LNCaP clone FGC (cell line): ENCODE measurements around the gene PTEN.
"Not testable (repeated sequence)": the region's sequence is repeated elsewhere in the genome, so short reads cannot be mapped to it uniquely, and the experiment has no call there.

Source experiments
- DNase-seq: peaks from one replicate; pipeline ENCODE4 v3.0.0-alpha.2; 2011; ENCODE audit warnings: low read depth
- H3K4me3 ChIP-seq: 2 replicates; pipeline ENCODE4 v1.5.1; 2011; ENCODE audit warnings: mild to moderate bottlenecking, low read depth, low read length, control low read depth
- CTCF ChIP-seq: IDR thresholded peaks from 2 replicates; pipeline ENCODE4 v1.5.1; 2012; ENCODE audit warnings: mild to moderate bottlenecking; ENCODE audit not compliant: control insufficient read depth, insufficient read depth; ENCODE audit errors: extremely low read depth

Gene PTEN

DNA sequence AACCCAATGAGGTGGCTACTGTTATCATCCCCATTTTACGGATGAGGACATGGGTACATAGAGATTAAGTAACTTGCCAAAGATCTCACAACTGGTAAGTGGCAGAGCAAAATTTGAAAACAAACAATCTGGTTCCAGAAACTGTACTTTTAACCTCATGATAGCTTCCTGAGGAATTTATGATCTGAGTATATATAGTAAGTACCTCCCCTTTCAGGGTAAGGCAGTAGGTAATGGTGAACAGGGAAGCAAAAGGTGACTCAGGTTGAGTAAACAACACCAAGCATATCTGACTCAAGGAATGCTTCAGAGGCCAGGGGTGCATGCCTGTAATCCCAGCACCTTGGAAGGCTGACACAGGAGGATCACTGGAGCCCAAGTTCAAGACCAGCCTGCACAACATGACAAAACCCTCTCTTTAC is 21.2 kb upstream of the PTEN start:
- no peak for DNase-seq
- TF ChIP-seq CTCF = no peak

GRCh38 chr10:87842776-87843497 is 20.5 kb upstream of the PTEN start:
- no peak for TF ChIP-seq CTCF
- no peak overlapping the region for H3K4me3 ChIP-seq
- no peak for DNase-seq

More for the DNA sequence above, 21.2 kb upstream of the PTEN start:
- H3K4me3 ChIP-seq = no peak overlapping the region

GRCh38 chr10:87843714-87844113 is 19.7 kb upstream of the PTEN start:
- no peak overlapping the region for H3K4me3 ChIP-seq
- DNase-seq = no peak
- no peak for TF ChIP-seq CTCF

DNA sequence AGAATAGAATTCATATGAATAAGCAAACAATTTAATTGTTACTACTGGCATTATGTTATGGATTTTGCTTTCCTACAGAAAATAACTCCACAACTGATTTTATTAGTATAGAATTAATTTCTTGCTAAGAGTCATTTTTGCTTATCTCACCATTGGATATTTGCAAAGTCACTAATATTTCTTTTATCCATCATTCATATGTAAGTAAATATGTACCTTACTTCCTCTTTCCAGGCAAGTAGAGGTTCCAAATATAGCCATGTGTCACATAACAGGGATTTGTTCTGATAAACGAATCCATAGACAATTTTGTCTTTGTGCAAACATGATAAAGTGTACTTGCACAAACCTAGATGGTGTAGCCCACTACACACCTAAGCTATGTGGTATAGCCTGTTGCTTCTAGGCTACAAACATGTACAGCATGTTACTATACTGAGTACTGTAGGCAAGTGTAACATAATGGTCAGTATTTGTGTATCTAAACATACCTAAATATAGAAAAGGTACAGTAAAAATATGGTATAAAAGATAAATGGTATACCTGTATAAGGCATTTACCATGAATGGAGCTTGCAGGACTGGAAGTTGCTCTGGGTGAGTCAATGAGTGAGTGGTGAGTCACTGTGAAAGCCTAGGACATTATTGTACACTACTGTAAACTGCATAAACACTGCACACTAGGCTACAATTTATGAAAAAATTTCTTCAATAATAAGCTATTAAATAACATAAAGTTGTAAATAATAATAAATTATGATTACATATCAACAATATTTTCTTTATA is 18.4 kb upstream of the PTEN start:
- no peak for DNase-seq
- no peak overlapping the region for H3K4me3 ChIP-seq
- no peak for TF ChIP-seq CTCF

- TF ChIP-seq CTCF = no peak
- DNase-seq = no peak
- H3K4me3 ChIP-seq = no peak overlapping the region
Measured at GRCh38 chr10:87845624-87845998, 17.8 kb upstream of the PTEN start.

- no peak for DNase-seq
- TF ChIP-seq CTCF = no peak
- H3K4me3 ChIP-seq = no peak overlapping the region
Measured at GRCh38 chr10:87846023-87846422, 17.4 kb upstream of the PTEN start.

DNA sequence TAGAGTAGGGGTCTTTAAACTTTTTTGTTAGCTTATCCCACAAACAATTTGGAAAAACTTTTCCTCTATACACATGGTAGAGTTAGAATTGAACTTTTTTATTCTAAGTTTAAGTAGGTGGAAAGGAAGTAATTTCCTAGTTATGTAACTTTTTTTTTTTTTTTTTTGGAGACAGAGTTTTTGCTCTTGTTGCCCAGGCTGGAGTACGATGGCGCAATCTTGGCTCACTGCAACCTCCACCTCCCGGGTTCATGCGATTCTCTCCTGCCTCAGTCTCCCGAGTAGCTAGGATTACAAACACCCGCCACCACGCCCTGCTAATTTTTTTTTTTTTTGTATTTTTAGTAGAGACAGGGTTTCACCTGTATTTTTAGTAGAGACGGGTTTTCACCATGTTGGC is 16.7 kb upstream of the PTEN start:
- not testable (repeated sequence) for DNase-seq

More for the DNA sequence above, 16.7 kb upstream of the PTEN start:
- H3K4me3 ChIP-seq = not testable (repeated sequence)
